Mesendoderm (in vitro differentiated cells): ENCODE measurements around the gene DNAH17.

Experiments used
- DNase-seq: peaks from one replicate; pipeline ENCODE4 v3.0.0; 2013
- H2AK5ac ChIP-seq: 2 replicates; pipeline ENCODE4 v1.6.1; 2013; ENCODE audit warnings: low read length, inconsistent platforms
- H2BK120ac ChIP-seq: 2 replicates; pipeline ENCODE4 v1.6.1; 2013; ENCODE audit warnings: low read depth, mild to moderate bottlenecking, low read length, moderate library complexity, mixed read lengths
- H2BK15ac ChIP-seq: replicated peaks from 2 replicates; pipeline ENCODE4 v1.6.1; 2013; ENCODE audit warnings: low read depth, mild to moderate bottlenecking, moderate library complexity
- H2BK5ac ChIP-seq: 2 replicates; pipeline ENCODE4 v1.6.1; 2013; ENCODE audit warnings: low read length, inconsistent platforms
- H3K18ac ChIP-seq: 2 replicates; pipeline ENCODE4 v1.6.1; 2013; ENCODE audit warnings: mild to moderate bottlenecking, low read length, mixed read lengths
- H3K23ac ChIP-seq: one replicate; pipeline ENCODE4 v1.6.1; 2013; ENCODE audit warnings: low read length
- H3K27ac ChIP-seq: 2 replicates; pipeline ENCODE4 v1.5.1; 2013; ENCODE audit warnings: low read depth, mild to moderate bottlenecking, inconsistent platforms, low read length, moderate library complexity
- H3K27me3 ChIP-seq: 2 replicates; pipeline ENCODE4 v1.6.1; 2013; ENCODE audit warnings: low read length, control low read depth, mild to moderate bottlenecking, inconsistent platforms; ENCODE audit not compliant: insufficient read depth, poor library complexity
- H3K36me3 ChIP-seq: 2 replicates; pipeline ENCODE4 v1.6.1; 2013; ENCODE audit warnings: low read length, inconsistent platforms; ENCODE audit not compliant: control insufficient read depth, insufficient read depth
- H3K4ac ChIP-seq: one replicate; pipeline ENCODE4 v1.6.1; 2013; ENCODE audit warnings: low read depth, mild to moderate bottlenecking, low read length, moderate library complexity
- H3K4me1 ChIP-seq: 2 replicates; pipeline ENCODE4 v1.6.1; 2013; ENCODE audit warnings: low read depth, low read length, inconsistent platforms; ENCODE audit not compliant: control insufficient read depth
- H3K4me2 ChIP-seq: 2 replicates; pipeline ENCODE4 v1.6.1; 2013; ENCODE audit warnings: low read length
- H3K4me3 ChIP-seq: 2 replicates; pipeline ENCODE4 v1.5.1; 2013; ENCODE audit warnings: mild to moderate bottlenecking, low read length
- H3K56ac ChIP-seq: one replicate; pipeline ENCODE4 v1.6.1; 2013; ENCODE audit warnings: low read length
- H3K79me1 ChIP-seq: 2 replicates; pipeline ENCODE4 v1.6.1; 2013; ENCODE audit warnings: low read length, inconsistent platforms
- H3K79me2 ChIP-seq: 2 replicates; pipeline ENCODE4 v1.6.1; 2013; ENCODE audit warnings: mild to moderate bottlenecking, low read length; ENCODE audit not compliant: control insufficient read depth, insufficient read depth
- H3K9ac ChIP-seq: 2 replicates; pipeline ENCODE4 v1.6.1; 2013; ENCODE audit warnings: low read length, inconsistent platforms
- H4K5ac ChIP-seq: one replicate; pipeline ENCODE4 v1.6.1; 2013; ENCODE audit warnings: low read length
- H4K8ac ChIP-seq: one replicate; pipeline ENCODE4 v1.6.1; 2013; ENCODE audit warnings: low read depth, mild to moderate bottlenecking, control low read depth, low read length, moderate library complexity
- WGBS: extraction: QIAGEN DNeasy Blood & Tissue Kit; methylation state at CpG from one replicate; pipeline ENCODE4 v1.1.7; 2013; ENCODE audit warnings: low lambda C conversion rate, missing lambda C conversion rate; ENCODE audit not compliant: insufficient coverage; ENCODE audit errors: extremely low coverage; 5-methylcytosine and 5-hydroxymethylcytosine counted together

DNAH17 gene

DNA sequence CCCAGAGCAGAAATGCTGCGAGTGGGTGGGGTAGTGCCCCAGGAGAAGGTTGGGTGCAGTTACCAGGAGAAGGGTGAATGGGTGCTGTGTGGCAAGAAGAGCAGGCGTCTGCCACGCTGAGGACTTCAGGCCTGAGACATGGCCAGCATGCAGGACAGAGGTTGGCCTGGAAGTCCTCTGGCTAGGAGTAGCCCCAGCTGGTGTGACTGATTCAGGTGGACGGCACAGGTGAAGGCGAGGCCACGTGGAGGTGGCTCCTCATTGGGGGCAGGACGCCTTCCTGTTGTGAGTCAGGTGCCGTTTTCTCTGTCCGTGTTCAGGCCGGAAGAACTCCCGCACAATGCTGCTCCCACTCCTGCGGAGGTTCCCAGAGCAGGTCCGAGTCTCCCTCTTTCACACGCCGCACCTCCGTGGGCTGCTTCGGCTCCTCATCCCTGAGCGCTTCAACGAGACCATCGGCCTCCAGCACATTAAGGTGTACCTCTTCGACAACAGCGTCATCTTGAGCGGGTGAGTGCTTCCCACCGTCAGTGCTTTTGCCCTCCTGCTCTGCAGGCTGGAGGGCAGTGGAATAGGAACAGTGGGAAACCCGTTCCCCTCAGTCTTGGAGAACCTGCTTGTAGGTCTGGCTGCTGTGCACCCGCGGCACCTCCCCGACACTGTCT is 178.0 kb downstream of the DNAH17 start:
- Histone ChIP-seq H3K4me1 (no peaks in the 10 kb centered on the region), H3K23ac (no peak overlapping the region), H3K4me2 (no peak overlapping the region), H3K79me1 (peaks cover 7% of the 10 kb centered on the region), H4K5ac (no peak overlapping the region), H2BK5ac (no peak overlapping the region), H3K4ac (no peak overlapping the region), H3K27ac (no peak overlapping the region), H3K18ac (no peak overlapping the region), H2BK120ac (no peak overlapping the region), H2AK5ac (no peak overlapping the region), H4K8ac (no peak overlapping the region), H3K4me3 (no peak overlapping the region), H3K79me2 (peaks cover 26% of the 10 kb centered on the region), H3K36me3 (peaks cover 26% of the 10 kb centered on the region), H3K56ac (no peak overlapping the region), H3K9ac (no peak overlapping the region), H2BK15ac (no peak overlapping the region), H3K27me3 (no peaks in the 10 kb centered on the region)
- DNase-seq, result no peak
- no CpG with 5 or more reads among the region's 28 CpGs for WGBS

GRCh38 chr17:78398390-78398789 is 178.8 kb downstream of the DNAH17 start:
- Histone ChIP-seq H3K56ac (no peak overlapping the region), H4K5ac (no peak overlapping the region), H2BK15ac (no peak overlapping the region), H3K27ac (no peak overlapping the region), H3K79me1 (peaks cover 10% of the 10 kb centered on the region), H3K4me1 (no peaks in the 10 kb centered on the region), H3K36me3 (peaks cover 22% of the 10 kb centered on the region), H3K18ac (no peak overlapping the region), H3K23ac (no peak overlapping the region), H3K79me2 (peaks cover 29% of the 10 kb centered on the region), H2AK5ac (no peak overlapping the region), H3K27me3 (no peaks in the 10 kb centered on the region), H3K4me3 (no peak overlapping the region), H3K9ac (no peak overlapping the region), H3K4me2 (no peak overlapping the region), H3K4ac (no peak overlapping the region), H4K8ac (no peak overlapping the region), H2BK120ac (no peak overlapping the region), H2BK5ac (no peak overlapping the region)
- no peak for DNase-seq
- WGBS, result no CpG with 5 or more reads among the region's 3 CpGs

DNA sequence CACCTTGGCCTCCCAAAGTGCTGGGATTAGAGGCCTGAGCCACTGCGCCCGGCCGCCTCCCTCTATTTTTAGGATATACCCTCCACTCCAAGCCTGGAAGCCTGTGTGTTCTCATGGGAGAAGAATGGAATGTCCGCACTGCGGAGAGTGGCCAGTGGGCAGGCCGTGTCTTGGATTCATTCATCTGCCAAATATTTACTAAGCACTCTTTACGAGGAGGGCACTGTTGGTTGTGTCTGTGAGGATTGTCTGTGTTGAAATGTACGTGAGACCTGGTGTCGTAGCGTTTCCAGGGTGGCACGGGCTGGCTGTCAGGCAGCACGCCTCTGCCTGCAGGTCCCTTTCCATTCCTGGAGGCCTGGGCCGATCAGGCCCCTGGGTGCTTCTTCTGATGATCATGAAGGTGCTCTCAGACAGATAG is 179.5 kb downstream of the DNAH17 start:
- Histone ChIP-seq H3K23ac (no peak overlapping the region), H4K5ac (no peak overlapping the region), H3K36me3 (peaks cover 20% of the 10 kb centered on the region), H3K4me3 (no peak overlapping the region), H3K27ac (no peak overlapping the region), H2BK120ac (no peak overlapping the region), H3K4me2 (no peak overlapping the region), H3K56ac (no peak overlapping the region), H3K79me1 (peaks cover 10% of the 10 kb centered on the region), H2BK15ac (no peak overlapping the region), H3K4me1 (no peaks in the 10 kb centered on the region), H3K79me2 (peaks cover 33% of the 10 kb centered on the region), H3K27me3 (no peaks in the 10 kb centered on the region), H3K9ac (no peak overlapping the region), H3K18ac (no peak overlapping the region), H4K8ac (no peak overlapping the region), H2AK5ac (no peak overlapping the region), H3K4ac (no peak overlapping the region), H2BK5ac (no peak overlapping the region)
- DNase-seq, result no peak
- no CpG with 5 or more reads among the region's 13 CpGs for WGBS

GRCh38 chr17:78396441-78397337 is 180.5 kb downstream of the DNAH17 start:
- H3K18ac ChIP-seq, result no peak overlapping the region
- H3K4ac ChIP-seq, result no peak overlapping the region
- H4K8ac ChIP-seq, result no peak overlapping the region
- H3K4me2 ChIP-seq, result no peak overlapping the region
- no peak for DNase-seq
- H3K27me3 ChIP-seq, result no peaks in the 10 kb centered on the region
- no peak overlapping the region for H3K23ac ChIP-seq
- H2AK5ac ChIP-seq, result no peak overlapping the region
- H3K27ac ChIP-seq, result no peak overlapping the region
- peaks cover 42% of the 10 kb centered on the region for H3K79me2 ChIP-seq
- no CpG with 5 or more reads among the region's 14 CpGs for WGBS
- no peak overlapping the region for H3K4me3 ChIP-seq
- H2BK120ac ChIP-seq, result no peak overlapping the region
- no peak overlapping the region for H3K56ac ChIP-seq
- peaks cover 3% of the 10 kb centered on the region for H3K4me1 ChIP-seq
- H2BK15ac ChIP-seq, result no peak overlapping the region
- no peak overlapping the region for H2BK5ac ChIP-seq
- peaks cover 18% of the 10 kb centered on the region for H3K36me3 ChIP-seq
- H4K5ac ChIP-seq, result no peak overlapping the region
- peaks cover 14% of the 10 kb centered on the region for H3K79me1 ChIP-seq
- H3K9ac ChIP-seq, result no peak overlapping the region

- no peaks in the 10 kb centered on the region for H3K27me3 ChIP-seq
- H3K9ac ChIP-seq, result no peak overlapping the region
- H3K23ac ChIP-seq, result no peak overlapping the region
- no peak for DNase-seq
- H3K4me2 ChIP-seq, result no peak overlapping the region
- WGBS, result no CpG with 5 or more reads among the region's 2 CpGs
- H3K4me1 ChIP-seq, result peaks cover 3% of the 10 kb centered on the region
- H3K79me1 ChIP-seq, result peaks cover 16% of the 10 kb centered on the region
- H3K79me2 ChIP-seq, result peaks cover 54% of the 10 kb centered on the region
- no peak overlapping the region for H2BK5ac ChIP-seq
- no peak overlapping the region for H3K18ac ChIP-seq
- H3K4me3 ChIP-seq, result no peak overlapping the region
- H2AK5ac ChIP-seq, result no peak overlapping the region
- H3K36me3 ChIP-seq, result peaks cover 12% of the 10 kb centered on the region
- no peak overlapping the region for H4K5ac ChIP-seq
- no peak overlapping the region for H3K4ac ChIP-seq
- H3K27ac ChIP-seq, result no peak overlapping the region
- no peak overlapping the region for H3K56ac ChIP-seq
- H2BK15ac ChIP-seq, result no peak overlapping the region
- no peak overlapping the region for H4K8ac ChIP-seq
- H2BK120ac ChIP-seq, result no peak overlapping the region
These were observed 182.0 kb downstream of the DNAH17 start for GRCh38 chr17:78395155-78395554.
